HCT116 (cell line): ENCODE data around the gene TKTL1. TPM values are rescaled to one million over a fixed set of nuclear protein-coding genes. Genes with fewer than 3 reads are reported as not detected.

Source experiments
- ATAC-seq: fragments of 200-7000 bp; cut with Tn5 transposase; 2 replicates; pipeline ENCODE4 v1.9.1; 2020; ENCODE audit warnings: mild to moderate bottlenecking, moderate library complexity
- BruUV-seq: library from RNA; stranded (reverse); fragments of 400-500 nt; replicated peaks from 2 replicates; lab custom pipeline; 2021; lab: Mats Ljungman, UMichigan
- CTCF ChIA-PET: fragments of 300-600 bp; sonication (Branson Sonifier 250); formaldehyde crosslinking; loops from one replicate; lab custom pipeline; 2021; ENCODE audit warnings: antibody characterized with exemption; lab: Charles Lee
- POLR2A ChIA-PET: fragments of 300-600, 350-600 bp; sonication (Branson Sonifier 250); formaldehyde crosslinking; loops from one replicate; lab custom pipeline; 2021; ENCODE audit warnings: antibody characterized with exemption; lab: Charles Lee
- RAD21 ChIA-PET, 2 experiments: fragments of 300-600 bp; sonication (Branson Sonifier 250); formaldehyde crosslinking; loops; one replicate each; lab custom pipeline; 2023; ENCODE audit warnings: low total read pairs in 2 of 2; ENCODE audit not compliant: uncharacterized antibody in 2 of 2, unreplicated experiment in 2 of 2, low non-redundant PET in 1 of 2; lab: Charles Lee
- DNase-seq: peaks from one replicate; pipeline ENCODE4 v3.0.0-alpha.2; 2010; ENCODE audit warnings: low read depth, low spot score
- H2AFZ ChIP-seq: fragments of 200-600 bp; shearing (Covaris generic), sonication (generic); 2 replicates; pipeline ENCODE4 v1.6.1; 2017; ENCODE audit warnings: low read depth, mixed run types, mixed read lengths, antibody characterized with exemption, low read length; ENCODE audit not compliant: poor library complexity, severe bottlenecking
- H3K27ac ChIP-seq: 2 replicates; pipeline ENCODE4 v1.5.1; 2012; ENCODE audit warnings: low read depth, low read length
- H3K27me3 ChIP-seq: fragments of 200-600 bp; sonication (generic); 2 replicates; pipeline ENCODE4 v1.6.1; 2016; ENCODE audit warnings: mixed run types, low read length, mixed read lengths; ENCODE audit not compliant: insufficient read depth
- H3K36me3 ChIP-seq, 2 experiments: fragments of 200-500 bp in 1 of 2; fragments of 200-600 bp in 1 of 2; sonication (Bioruptor generic) in 1 of 2; sonication (generic) in 1 of 2; 2 replicates each; pipeline versions ENCODE4 v1.5.1 to v1.6.1; 2014 to 2016; ENCODE audit warnings: low read length in 2 of 2, inconsistent platforms in 1 of 2, mixed read lengths in 1 of 2, mixed run types in 1 of 2; ENCODE audit not compliant: insufficient read depth in 2 of 2, control insufficient read depth in 1 of 2
- H3K4me1 ChIP-seq, 2 experiments: fragments of 200-600 bp in 1 of 2; sonication (generic) in 1 of 2; 2 replicates each; pipeline versions ENCODE4 v1.5.1 to v1.6.1; 2012 to 2017; ENCODE audit warnings: low read length in 2 of 2, inconsistent platforms in 1 of 2, mild to moderate bottlenecking in 1 of 2, mixed read lengths in 1 of 2, mixed run types in 1 of 2, moderate library complexity in 1 of 2; ENCODE audit not compliant: insufficient read depth in 2 of 2, control insufficient read depth in 1 of 2
- H3K4me2 ChIP-seq: fragments of 200-600 bp; sonication (generic); 2 replicates; pipeline ENCODE4 v1.6.1; 2017; ENCODE audit warnings: mixed run types, low read length, mixed read lengths
- H3K4me3 ChIP-seq, 2 experiments: fragments of 200-600 bp in 1 of 2; sonication (generic) in 1 of 2; replicated peaks in 1 of 2; 2 replicates each; pipeline ENCODE4 v1.5.1; 2011 to 2016; ENCODE audit warnings: low read length in 2 of 2, control low read depth in 1 of 2, low read depth in 1 of 2, mild to moderate bottlenecking in 1 of 2, mixed read lengths in 1 of 2, mixed run types in 1 of 2
- H3K79me2 ChIP-seq: fragments of 200-600 bp; sonication (generic); 2 replicates; pipeline ENCODE4 v1.6.1; 2017; ENCODE audit warnings: mild to moderate bottlenecking, mixed run types, low read length, moderate library complexity, mixed read lengths; ENCODE audit not compliant: insufficient read depth
- H3K9ac ChIP-seq: fragments of 200-600 bp; sonication (generic); 2 replicates; pipeline ENCODE4 v1.6.1; 2016; ENCODE audit warnings: low read length, mixed read lengths
- H3K9me2 ChIP-seq: fragments of 200-600 bp; sonication (generic), shearing (Covaris generic); 2 replicates; pipeline ENCODE4 v1.6.1; 2017; ENCODE audit warnings: mixed run types, mild to moderate bottlenecking, moderate library complexity; ENCODE audit not compliant: insufficient read depth
- H3K9me3 ChIP-seq, 2 experiments: fragments of 200-500 bp in 1 of 2; fragments of 200-600 bp in 1 of 2; sonication (Bioruptor generic) in 1 of 2; sonication (generic) in 1 of 2; 2 replicates each; pipeline ENCODE4 v1.6.1; 2014 to 2017; ENCODE audit warnings: low read length in 2 of 2, mixed read lengths in 2 of 2, inconsistent platforms in 1 of 2, low read depth in 1 of 2, mild to moderate bottlenecking in 1 of 2, mixed run types in 1 of 2, moderate library complexity in 1 of 2; ENCODE audit not compliant: control insufficient read depth in 1 of 2, insufficient read depth in 1 of 2
- H4K20me1 ChIP-seq: fragments of 200-600 bp; sonication (generic), shearing (Covaris generic); 2 replicates; pipeline ENCODE4 v1.6.1; 2017; ENCODE audit warnings: mixed run types, mild to moderate bottlenecking, moderate library complexity; ENCODE audit not compliant: insufficient read depth
- CBX3 ChIP-seq: IDR thresholded peaks from 2 replicates; pipeline ENCODE4 v1.6.1; 2012; ENCODE audit warnings: low read depth
- CEBPB ChIP-seq: IDR thresholded peaks from 2 replicates; pipeline ENCODE4 v1.6.1; 2012; ENCODE audit warnings: low read depth
- CTCF ChIP-seq, 3 experiments: fragments of 200-600 bp in 1 of 3; sonication (generic) in 1 of 3; IDR thresholded peaks in 2 of 3; conservative IDR thresholded peaks in 1 of 3; 2 replicates each; pipeline ENCODE4 v1.5.1; 2012 to 2017; ENCODE audit warnings: low read depth in 2 of 3, low read length in 2 of 3, antibody characterized with exemption in 1 of 3, borderline replicate concordance in 1 of 3, control low read depth in 1 of 3, mild to moderate bottlenecking in 1 of 3, mixed read lengths in 1 of 3, mixed run types in 1 of 3, moderate library complexity in 1 of 3; ENCODE audit not compliant: insufficient read depth in 1 of 3
- ELF1 ChIP-seq: IDR thresholded peaks from 2 replicates; pipeline ENCODE4 v1.6.1; 2012; ENCODE audit warnings: low read depth, borderline replicate concordance
- EZH2phosphoT487 ChIP-seq: fragments of 200-600 bp; IDR thresholded peaks from 2 replicates; pipeline ENCODE4 v1.6.1; 2018; ENCODE audit warnings: antibody characterized with exemption, borderline replicate concordance
- FOSL1 ChIP-seq: IDR thresholded peaks from 2 replicates; pipeline ENCODE4 v1.6.1; 2012; ENCODE audit warnings: low read depth
- POLR2A ChIP-seq: IDR thresholded peaks from 2 replicates; pipeline ENCODE4 v1.7.0; 2011; ENCODE audit warnings: borderline replicate concordance; ENCODE audit not compliant: insufficient read depth, insufficient read length; ENCODE audit errors: extremely low read depth
- POLR2AphosphoS5 ChIP-seq: IDR thresholded peaks from 2 replicates; pipeline ENCODE4 v1.6.1; 2011; ENCODE audit warnings: mild to moderate bottlenecking, low read depth, low read length, moderate library complexity
- SIN3A ChIP-seq: IDR thresholded peaks from 2 replicates; pipeline ENCODE4 v1.6.1; 2012; ENCODE audit warnings: low read depth
- SP1 ChIP-seq: IDR thresholded peaks from 2 replicates; pipeline ENCODE4 v1.6.1; 2012; ENCODE audit warnings: low read depth
- TCF7L2 ChIP-seq: IDR thresholded peaks from 2 replicates; pipeline ENCODE4 v1.7.0; 2011; ENCODE audit warnings: borderline replicate concordance, inconsistent platforms; ENCODE audit not compliant: insufficient read depth, insufficient read length; ENCODE audit errors: extremely low read depth
- ZFX ChIP-seq: fragments of 450-650 bp; IDR thresholded peaks from 2 replicates; pipeline ENCODE4 v1.6.1; 2017
- intact Hi-C: fragments of 100-400 bp; cut with micrococcal nuclease; formaldehyde crosslinking; loops from 2 replicates; pipeline ENCODE4 v1.10.0; 2022
- total RNA-seq: library from RNA; stranded (reverse); gene quantifications from one replicate; pipeline ENCODE4 v1.2.1, GENCODE V29; 2021; ENCODE audit not compliant: unreplicated experiment
- TF ChIP-seq, protein P1 (sequence below): IDR thresholded peaks from 2 replicates; pipeline ENCODE4 v1.6.1; 2012

Gene TKTL1
- total RNA-seq, 1 experiment from 2014 or later, result 0.34 TPM

GRCh38 chrX:154353172-154353843 is 57.7 kb downstream of the TKTL1 start:
- ChIA-PET CTCF (no interaction called here), POLR2A (no interaction called here), RAD21 (no interaction called here)
- Histone ChIP-seq H3K9me3 (no peaks in the 10 kb centered on the region), H4K20me1 (no peaks in the 10 kb centered on the region), H3K4me2 (no peak overlapping the region), H3K9me2 (no peaks in the 10 kb centered on the region), H3K4me1 (no peaks in the 10 kb centered on the region), H3K79me2 (no peaks in the 10 kb centered on the region), H3K9ac (no peak overlapping the region), H3K27me3 (no peaks in the 10 kb centered on the region), H3K27ac (no peak overlapping the region), H2AFZ (no peak overlapping the region), H3K4me3 (no peak overlapping the region), H3K36me3 (peaks cover 6 to 8% of the 10 kb centered on the region in 2 experiments; a peak in 2 of 4 replicates)
- no peak for TF ChIP-seq CEBPB
- TF ChIP-seq, protein P1, sequence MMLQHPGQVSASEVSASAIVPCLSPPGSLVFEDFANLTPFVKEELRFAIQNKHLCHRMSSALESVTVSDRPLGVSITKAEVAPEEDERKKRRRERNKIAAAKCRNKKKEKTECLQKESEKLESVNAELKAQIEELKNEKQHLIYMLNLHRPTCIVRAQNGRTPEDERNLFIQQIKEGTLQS, result no peak
- TF ChIP-seq POLR2A, result no peak
- no peak for TF ChIP-seq TCF7L2
- no peak for TF ChIP-seq SIN3A
- no peak for TF ChIP-seq ZFX
- no peak for TF ChIP-seq CBX3
- TF ChIP-seq FOSL1, result no peak
- no peak for TF ChIP-seq EZH2phosphoT487
- no peak for TF ChIP-seq CTCF (IDR thresholded peaks at IDR 0.05 in 2 of 3, conservative IDR thresholded peaks at IDR 0.05 in 1 of 3; ENCODE audit: borderline replicate concordance in 1 of 3, insufficient read depth in 1 of 3, low read depth in 2 of 3, low read length in 2 of 3)
- TF ChIP-seq POLR2AphosphoS5, result no peak
- no peak for TF ChIP-seq ELF1
- TF ChIP-seq SP1, result no peak
- BruUV-seq, result no TSS peak
- intact Hi-C loops, result no loop called here
- DNase-seq (no peak), ATAC-seq (no peak)
